GM23338 (cell line): ENCODE results near the gene OTUD7B. TPM values are rescaled to one million over a fixed set of nuclear protein-coding genes. Genes with fewer than 3 reads are reported as not detected.
A peak's percentile ranks its signal among the peaks of the same experiment; 100 is the strongest.

Experiments
- ATAC-seq: fragments of 200-7000 bp; cut with Tn5 transposase; 3 replicates; pipeline ENCODE4 v1.9.1; 2020
- DNase-seq: peaks from one replicate; pipeline ENCODE4 v3.0.0-alpha.2; 2015; ENCODE audit warnings: low spot score
- H2AFZ ChIP-seq: fragments of 200-600 bp; sonication (generic); 2 replicates; pipeline ENCODE4 v1.8.0; 2016; ENCODE audit warnings: antibody characterized with exemption, mild to moderate bottlenecking, moderate library complexity
- H3F3A ChIP-seq: fragments of 200-600 bp; sonication (generic); replicated peaks from 2 replicates; pipeline ENCODE4 v1.8.0; 2017; ENCODE audit warnings: antibody characterized with exemption, mixed run types, low read depth
- H3K27ac ChIP-seq: fragments of 200-600 bp; sonication (generic); 2 replicates; pipeline ENCODE4 v1.6.1; 2016; ENCODE audit warnings: low read depth
- H3K27me3 ChIP-seq: fragments of 200-600 bp; sonication (generic); 2 replicates; pipeline ENCODE4 v1.8.0; 2016; ENCODE audit warnings: mild to moderate bottlenecking, mixed run types, moderate library complexity; ENCODE audit not compliant: insufficient read depth
- H3K36me3 ChIP-seq: fragments of 200-600 bp; sonication (generic); 2 replicates; pipeline ENCODE4 v1.8.0; 2016; ENCODE audit warnings: mild to moderate bottlenecking; ENCODE audit not compliant: insufficient read depth
- H3K4me1 ChIP-seq: fragments of 200-600 bp; sonication (generic); 2 replicates; pipeline ENCODE4 v1.8.0; 2016; ENCODE audit warnings: mild to moderate bottlenecking, moderate library complexity; ENCODE audit not compliant: insufficient read depth
- H3K4me2 ChIP-seq: fragments of 200-600 bp; sonication (generic); 2 replicates; pipeline ENCODE4 v1.7.1; 2017; ENCODE audit warnings: mixed run types
- H3K4me3 ChIP-seq: fragments of 200-600 bp; sonication (generic); 2 replicates; pipeline ENCODE4 v1.6.1; 2016; ENCODE audit warnings: mixed run types
- H3K79me2 ChIP-seq: fragments of 200-600 bp; sonication (generic); replicated peaks from 2 replicates; pipeline ENCODE4 v1.8.0; 2017; ENCODE audit warnings: mild to moderate bottlenecking; ENCODE audit not compliant: insufficient read depth
- H3K9me2 ChIP-seq: fragments of 200-600 bp; sonication (generic); 2 replicates; pipeline ENCODE4 v1.8.0; 2017; ENCODE audit not compliant: insufficient read depth
- H4K20me1 ChIP-seq: fragments of 200-600 bp; sonication (generic); replicated peaks from 2 replicates; pipeline ENCODE4 v1.8.0; 2017; ENCODE audit warnings: mild to moderate bottlenecking; ENCODE audit not compliant: insufficient read depth
- H3K27ac Mint-ChIP-seq: 2 replicates; pipeline ENCODE4 v1.8.0; 2020; ENCODE audit warnings: inconsistent platforms, mild to moderate bottlenecking, moderate library complexity, mixed read lengths
- H3K27me3 Mint-ChIP-seq: 3 replicates; pipeline ENCODE4 v1.8.0; 2022; ENCODE audit warnings: low read depth, mild to moderate bottlenecking, moderate library complexity, mixed read lengths, inconsistent platforms; ENCODE audit not compliant: insufficient read depth, poor library complexity
- H3K36me3 Mint-ChIP-seq: 3 replicates; pipeline ENCODE4 v1.8.0; 2021; ENCODE audit warnings: low read depth, mild to moderate bottlenecking, inconsistent platforms, moderate library complexity, mixed read lengths
- H3K4me1 Mint-ChIP-seq: 3 replicates; pipeline ENCODE4 v1.8.0; 2020; ENCODE audit warnings: mild to moderate bottlenecking, inconsistent platforms, mixed read lengths
- H3K4me3 Mint-ChIP-seq: 3 replicates; pipeline ENCODE4 v1.8.0; 2021; ENCODE audit warnings: moderate library complexity, mild to moderate bottlenecking, inconsistent platforms, mixed read lengths
- H3K9me3 Mint-ChIP-seq: 3 replicates; pipeline ENCODE4 v1.8.0; 2020; ENCODE audit warnings: moderate library complexity, mild to moderate bottlenecking, inconsistent platforms, mixed read lengths
- CREB1 ChIP-seq: fragments of 250-450 bp; sonication (Bioruptor Pico); IDR thresholded peaks from 2 replicates; pipeline ENCODE4 v1.5.0; 2020; ENCODE audit warnings: low read depth, mild to moderate bottlenecking, moderate library complexity
- ETS1 ChIP-seq: IDR thresholded peaks from 2 replicates; pipeline ENCODE4 v1.6.1; 2016; ENCODE audit warnings: antibody characterized with exemption
- EZH2 ChIP-seq: fragments of 200-600 bp; sonication (generic); IDR thresholded peaks from one replicate; pipeline ENCODE4 v1.8.0; 2017; ENCODE audit warnings: antibody characterized with exemption, mild to moderate bottlenecking, low read depth; ENCODE audit not compliant: unreplicated experiment
- EZH2phosphoT487 ChIP-seq: fragments of 200-600 bp; sonication (generic); IDR thresholded peaks from one replicate; pipeline ENCODE4 v1.8.1; 2018; ENCODE audit warnings: antibody characterized with exemption; ENCODE audit not compliant: unreplicated experiment
- JUNB ChIP-seq: IDR thresholded peaks from one replicate; pipeline ENCODE4 v1.6.1; 2016; ENCODE audit warnings: antibody characterized with exemption; ENCODE audit not compliant: unreplicated experiment
- NANOG ChIP-seq: IDR thresholded peaks from 2 replicates; pipeline ENCODE4 v1.6.1; 2016; ENCODE audit warnings: antibody characterized with exemption, borderline replicate concordance
- POLR2AphosphoS5 ChIP-seq: IDR thresholded peaks from 2 replicates; pipeline ENCODE4 v1.6.1; 2016; ENCODE audit warnings: antibody characterized with exemption, low read depth
- STAT1 ChIP-seq: IDR thresholded peaks from one replicate; pipeline ENCODE4 v1.6.1; 2016; ENCODE audit warnings: antibody characterized with exemption; ENCODE audit not compliant: unreplicated experiment
- ZNF114 ChIP-seq: fragments of 250-450 bp; sonication (Bioruptor Pico); IDR thresholded peaks from 2 replicates; pipeline ENCODE4 v1.5.0; 2020; ENCODE audit warnings: mild to moderate bottlenecking, moderate library complexity
- ZNF331 ChIP-seq: fragments of 250-450 bp; sonication (Bioruptor Pico); IDR thresholded peaks from 2 replicates; pipeline ENCODE4 v1.5.0; 2020; ENCODE audit warnings: low read depth, mild to moderate bottlenecking, moderate library complexity
- polyA plus RNA-seq: library from polyadenylated mRNA; unstranded; fragments of >200 nt; fragmentation: Nextera tagmentation; extraction: Ambion mirVana; gene quantifications from 2 replicates; pipeline ENCODE4 v1.2.1, GENCODE V29; 2016
- total RNA-seq: library from RNA; depleted of rRNA; stranded (reverse); fragments of >200 nt; shearing (Covaris generic); gene quantifications from 2 replicates; pipeline ENCODE4 v1.2.3, GENCODE V29; 2014
- TF ChIP-seq, protein P1 (sequence below): fragments of 250-450 bp; sonication (Bioruptor Pico); IDR thresholded peaks from 2 replicates; pipeline ENCODE4 v1.5.0; 2020; ENCODE audit warnings: mild to moderate bottlenecking, moderate library complexity
- TF ChIP-seq, protein P2 (sequence below): IDR thresholded peaks from one replicate; pipeline ENCODE4 v1.6.1; 2018; ENCODE audit warnings: antibody characterized with exemption; ENCODE audit not compliant: unreplicated experiment
- TF ChIP-seq, protein P3 (sequence below), 2 experiments: fragments of 200-600 bp in 1 of 2; sonication (generic) in 1 of 2; conservative IDR thresholded peaks; 2 replicates each; pipeline versions ENCODE4 v1.5.1 to v1.6.1; 2016 to 2017; ENCODE audit warnings: antibody characterized with exemption in 2 of 2, low read depth in 2 of 2, mild to moderate bottlenecking in 2 of 2, moderate library complexity in 1 of 2

The OTUD7B gene
- total and polyA plus RNA-seq, 2 experiments from 2014 or later, result 3.7 to 9.9 TPM

GRCh38 chr1:149963358-149963757 lies 47.2 kb downstream of the OTUD7B start (continued):
- TF ChIP-seq EZH2phosphoT487 (no peak), POLR2AphosphoS5 (no peak), ZNF114 (CRISPR knock-in tag) (no peak)

DNA sequence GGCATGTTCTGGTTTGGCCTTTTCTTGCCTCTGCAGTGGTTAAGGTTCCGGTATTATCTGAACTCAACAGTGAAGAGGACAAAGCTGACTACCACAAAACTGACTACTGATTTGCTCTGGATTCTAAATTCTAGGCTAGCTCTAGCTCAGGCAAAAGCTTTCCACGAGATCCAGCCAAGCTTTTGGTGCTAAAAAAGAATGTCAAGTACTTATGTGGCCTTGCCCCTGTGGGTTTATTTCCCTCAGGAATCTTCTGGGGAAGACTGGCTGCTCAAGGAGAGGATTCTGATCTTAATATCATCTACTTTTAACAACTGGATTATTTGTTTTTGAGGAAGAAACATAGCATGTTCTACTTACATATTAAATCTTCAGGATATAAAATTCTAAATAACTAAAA lies 47.8 kb downstream of the OTUD7B start:
- ATAC-seq, result no peak
- Histone ChIP-seq H3F3A (0 out of 2 replicates have a peak, but pooled peaks cover 2% of the 10 kb centered on the region), H2AFZ (no peak overlapping the region), H3K4me2 (no peak overlapping the region), H3K27me3 (no peaks in the 10 kb centered on the region), H4K20me1 (no peaks in the 10 kb centered on the region; the same call in 1 of the 2 replicates), H3K9me2 (no peaks in the 10 kb centered on the region), H3K4me1 (no peaks in the 10 kb centered on the region), H3K4me3 (no peak overlapping the region), H3K36me3 (peaks cover 45% of the 10 kb centered on the region), H3K79me2 (no peaks in the 10 kb centered on the region), H3K27ac (0 out of 2 replicates have a peak overlapping the region, but pooled peaks have one; percentile 34)
- Mint-ChIP-seq H3K4me1 (no peaks in the 10 kb centered on the region), H3K4me3 (no peak overlapping the region), H3K27ac (no peak overlapping the region), H3K36me3 (peaks cover 68% of the 10 kb centered on the region), H3K27me3 (no peaks in the 10 kb centered on the region), H3K9me3 (peaks cover 25% of the 10 kb centered on the region)
- no peak for DNase-seq
- TF ChIP-seq JUNB (no peak), EZH2 (no peak), STAT1 (no peak), NANOG (no peak), CREB1 (CRISPR knock-in tag) (no peak), ZNF331 (CRISPR knock-in tag) (no peak), POLR2AphosphoS5 (no peak), ETS1 (no peak), ZNF114 (CRISPR knock-in tag) (no peak), EZH2phosphoT487 (no peak)
- TF ChIP-seq, protein P1, sequence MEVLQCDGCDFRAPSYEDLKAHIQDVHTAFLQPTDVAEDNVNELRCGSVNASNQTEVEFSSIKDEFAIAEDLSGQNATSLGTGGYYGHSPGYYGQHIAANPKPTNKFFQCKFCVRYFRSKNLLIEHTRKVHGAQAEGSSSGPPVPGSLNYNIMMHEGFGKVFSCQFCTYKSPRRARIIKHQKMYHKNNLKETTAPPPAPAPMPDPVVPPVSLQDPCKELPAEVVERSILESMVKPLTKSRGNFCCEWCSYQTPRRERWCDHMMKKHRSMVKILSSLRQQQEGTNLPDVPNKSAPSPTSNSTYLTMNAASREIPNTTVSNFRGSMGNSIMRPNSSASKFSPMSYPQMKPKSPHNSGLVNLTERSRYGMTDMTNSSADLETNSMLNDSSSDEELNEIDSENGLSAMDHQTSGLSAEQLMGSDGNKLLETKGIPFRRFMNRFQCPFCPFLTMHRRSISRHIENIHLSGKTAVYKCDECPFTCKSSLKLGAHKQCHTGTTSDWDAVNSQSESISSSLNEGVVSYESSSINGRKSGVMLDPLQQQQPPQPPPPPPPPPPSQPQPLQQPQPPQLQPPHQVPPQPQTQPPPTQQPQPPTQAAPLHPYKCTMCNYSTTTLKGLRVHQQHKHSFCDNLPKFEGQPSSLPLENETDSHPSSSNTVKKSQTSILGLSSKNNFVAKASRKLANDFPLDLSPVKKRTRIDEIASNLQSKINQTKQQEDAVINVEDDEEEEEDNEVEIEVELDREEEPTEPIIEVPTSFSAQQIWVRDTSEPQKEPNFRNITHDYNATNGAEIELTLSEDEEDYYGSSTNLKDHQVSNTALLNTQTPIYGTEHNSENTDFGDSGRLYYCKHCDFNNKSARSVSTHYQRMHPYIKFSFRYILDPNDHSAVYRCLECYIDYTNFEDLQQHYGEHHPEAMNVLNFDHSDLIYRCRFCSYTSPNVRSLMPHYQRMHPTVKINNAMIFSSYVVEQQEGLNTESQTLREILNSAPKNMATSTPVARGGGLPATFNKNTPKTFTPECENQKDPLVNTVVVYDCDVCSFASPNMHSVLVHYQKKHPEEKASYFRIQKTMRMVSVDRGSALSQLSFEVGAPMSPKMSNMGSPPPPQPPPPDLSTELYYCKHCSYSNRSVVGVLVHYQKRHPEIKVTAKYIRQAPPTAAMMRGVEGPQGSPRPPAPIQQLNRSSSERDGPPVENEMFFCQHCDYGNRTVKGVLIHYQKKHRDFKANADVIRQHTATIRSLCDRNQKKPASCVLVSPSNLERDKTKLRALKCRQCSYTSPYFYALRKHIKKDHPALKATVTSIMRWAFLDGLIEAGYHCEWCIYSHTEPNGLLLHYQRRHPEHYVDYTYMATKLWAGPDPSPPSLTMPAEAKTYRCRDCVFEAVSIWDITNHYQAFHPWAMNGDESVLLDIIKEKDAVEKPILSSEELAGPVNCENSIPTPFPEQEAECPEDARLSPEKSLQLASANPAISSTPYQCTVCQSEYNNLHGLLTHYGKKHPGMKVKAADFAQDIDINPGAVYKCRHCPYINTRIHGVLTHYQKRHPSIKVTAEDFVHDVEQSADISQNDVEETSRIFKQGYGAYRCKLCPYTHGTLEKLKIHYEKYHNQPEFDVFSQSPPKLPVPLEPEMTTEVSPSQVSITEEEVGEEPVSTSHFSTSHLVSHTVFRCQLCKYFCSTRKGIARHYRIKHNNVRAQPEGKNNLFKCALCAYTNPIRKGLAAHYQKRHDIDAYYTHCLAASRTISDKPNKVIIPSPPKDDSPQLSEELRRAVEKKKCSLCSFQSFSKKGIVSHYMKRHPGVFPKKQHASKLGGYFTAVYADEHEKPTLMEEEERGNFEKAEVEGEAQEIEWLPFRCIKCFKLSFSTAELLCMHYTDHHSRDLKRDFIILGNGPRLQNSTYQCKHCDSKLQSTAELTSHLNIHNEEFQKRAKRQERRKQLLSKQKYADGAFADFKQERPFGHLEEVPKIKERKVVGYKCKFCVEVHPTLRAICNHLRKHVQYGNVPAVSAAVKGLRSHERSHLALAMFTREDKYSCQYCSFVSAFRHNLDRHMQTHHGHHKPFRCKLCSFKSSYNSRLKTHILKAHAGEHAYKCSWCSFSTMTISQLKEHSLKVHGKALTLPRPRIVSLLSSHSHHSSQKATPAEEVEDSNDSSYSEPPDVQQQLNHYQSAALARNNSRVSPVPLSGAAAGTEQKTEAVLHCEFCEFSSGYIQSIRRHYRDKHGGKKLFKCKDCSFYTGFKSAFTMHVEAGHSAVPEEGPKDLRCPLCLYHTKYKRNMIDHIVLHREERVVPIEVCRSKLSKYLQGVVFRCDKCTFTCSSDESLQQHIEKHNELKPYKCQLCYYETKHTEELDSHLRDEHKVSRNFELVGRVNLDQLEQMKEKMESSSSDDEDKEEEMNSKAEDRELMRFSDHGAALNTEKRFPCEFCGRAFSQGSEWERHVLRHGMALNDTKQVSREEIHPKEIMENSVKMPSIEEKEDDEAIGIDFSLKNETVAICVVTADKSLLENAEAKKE (CRISPR knock-in tag), result no peak
- TF ChIP-seq, protein P2, sequence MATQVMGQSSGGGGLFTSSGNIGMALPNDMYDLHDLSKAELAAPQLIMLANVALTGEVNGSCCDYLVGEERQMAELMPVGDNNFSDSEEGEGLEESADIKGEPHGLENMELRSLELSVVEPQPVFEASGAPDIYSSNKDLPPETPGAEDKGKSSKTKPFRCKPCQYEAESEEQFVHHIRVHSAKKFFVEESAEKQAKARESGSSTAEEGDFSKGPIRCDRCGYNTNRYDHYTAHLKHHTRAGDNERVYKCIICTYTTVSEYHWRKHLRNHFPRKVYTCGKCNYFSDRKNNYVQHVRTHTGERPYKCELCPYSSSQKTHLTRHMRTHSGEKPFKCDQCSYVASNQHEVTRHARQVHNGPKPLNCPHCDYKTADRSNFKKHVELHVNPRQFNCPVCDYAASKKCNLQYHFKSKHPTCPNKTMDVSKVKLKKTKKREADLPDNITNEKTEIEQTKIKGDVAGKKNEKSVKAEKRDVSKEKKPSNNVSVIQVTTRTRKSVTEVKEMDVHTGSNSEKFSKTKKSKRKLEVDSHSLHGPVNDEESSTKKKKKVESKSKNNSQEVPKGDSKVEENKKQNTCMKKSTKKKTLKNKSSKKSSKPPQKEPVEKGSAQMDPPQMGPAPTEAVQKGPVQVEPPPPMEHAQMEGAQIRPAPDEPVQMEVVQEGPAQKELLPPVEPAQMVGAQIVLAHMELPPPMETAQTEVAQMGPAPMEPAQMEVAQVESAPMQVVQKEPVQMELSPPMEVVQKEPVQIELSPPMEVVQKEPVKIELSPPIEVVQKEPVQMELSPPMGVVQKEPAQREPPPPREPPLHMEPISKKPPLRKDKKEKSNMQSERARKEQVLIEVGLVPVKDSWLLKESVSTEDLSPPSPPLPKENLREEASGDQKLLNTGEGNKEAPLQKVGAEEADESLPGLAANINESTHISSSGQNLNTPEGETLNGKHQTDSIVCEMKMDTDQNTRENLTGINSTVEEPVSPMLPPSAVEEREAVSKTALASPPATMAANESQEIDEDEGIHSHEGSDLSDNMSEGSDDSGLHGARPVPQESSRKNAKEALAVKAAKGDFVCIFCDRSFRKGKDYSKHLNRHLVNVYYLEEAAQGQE, result no peak
- TF ChIP-seq, protein P3, sequence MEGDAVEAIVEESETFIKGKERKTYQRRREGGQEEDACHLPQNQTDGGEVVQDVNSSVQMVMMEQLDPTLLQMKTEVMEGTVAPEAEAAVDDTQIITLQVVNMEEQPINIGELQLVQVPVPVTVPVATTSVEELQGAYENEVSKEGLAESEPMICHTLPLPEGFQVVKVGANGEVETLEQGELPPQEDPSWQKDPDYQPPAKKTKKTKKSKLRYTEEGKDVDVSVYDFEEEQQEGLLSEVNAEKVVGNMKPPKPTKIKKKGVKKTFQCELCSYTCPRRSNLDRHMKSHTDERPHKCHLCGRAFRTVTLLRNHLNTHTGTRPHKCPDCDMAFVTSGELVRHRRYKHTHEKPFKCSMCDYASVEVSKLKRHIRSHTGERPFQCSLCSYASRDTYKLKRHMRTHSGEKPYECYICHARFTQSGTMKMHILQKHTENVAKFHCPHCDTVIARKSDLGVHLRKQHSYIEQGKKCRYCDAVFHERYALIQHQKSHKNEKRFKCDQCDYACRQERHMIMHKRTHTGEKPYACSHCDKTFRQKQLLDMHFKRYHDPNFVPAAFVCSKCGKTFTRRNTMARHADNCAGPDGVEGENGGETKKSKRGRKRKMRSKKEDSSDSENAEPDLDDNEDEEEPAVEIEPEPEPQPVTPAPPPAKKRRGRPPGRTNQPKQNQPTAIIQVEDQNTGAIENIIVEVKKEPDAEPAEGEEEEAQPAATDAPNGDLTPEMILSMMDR (conservative IDR thresholded peaks at IDR 0.05; ENCODE audit: low read depth in 2 of 2), result no peak
